IPS DF 19.7 (cell line): ENCODE measurements around the gene CAMKMT.
A peak's percentile ranks its signal among the peaks of the same experiment; 100 is the strongest.

ENCODE experiments used
- DNase-seq: peaks from one replicate; pipeline ENCODE4 v3.0.0-alpha.2; 2013; ENCODE audit warnings: low read depth, low spot score

Gene CAMKMT

DNA sequence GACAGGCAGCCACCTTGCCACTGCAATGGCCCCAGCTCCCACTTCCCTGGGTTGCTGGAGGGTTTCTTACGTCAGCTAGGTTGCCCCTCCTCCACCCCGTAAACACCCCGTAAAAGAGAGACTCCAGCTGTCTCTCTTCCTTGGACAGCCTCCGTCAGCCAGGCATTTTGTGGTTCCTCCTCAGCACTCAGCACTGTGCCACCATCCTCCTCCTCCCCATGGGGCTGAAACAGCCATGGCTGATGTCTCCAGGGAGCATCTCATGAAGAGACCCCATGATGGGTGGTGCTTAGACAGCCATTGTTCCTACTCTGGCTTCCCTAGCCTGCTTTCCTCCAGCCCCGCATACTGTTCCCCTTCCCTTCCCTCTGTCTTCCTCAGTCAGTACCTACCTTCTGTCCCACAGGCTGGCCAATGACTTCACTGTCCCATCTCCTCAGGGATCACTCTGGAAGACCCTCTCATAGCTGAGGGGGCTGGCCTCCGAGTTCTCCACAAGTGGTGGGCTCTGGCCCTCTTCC is 436.5 kb downstream of the CAMKMT start:
- DNase-seq = no peak

DNA sequence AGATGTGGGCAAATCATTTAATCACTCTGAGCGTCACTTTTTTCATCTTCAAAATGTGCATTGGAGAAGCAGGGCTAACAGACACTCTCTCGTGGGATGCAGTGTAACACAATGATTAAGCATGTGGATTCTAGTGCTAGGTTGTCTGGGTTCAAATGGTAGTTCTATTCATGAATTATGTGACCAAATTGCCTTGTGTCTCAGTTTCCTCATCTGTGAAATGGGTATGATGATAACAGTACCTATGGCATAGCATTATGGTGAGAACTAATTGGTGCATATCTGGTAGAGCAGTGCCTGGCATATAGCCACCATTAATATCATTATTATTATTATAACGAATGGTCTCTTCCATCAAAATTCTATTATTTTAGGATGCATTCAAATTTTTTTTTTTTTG is 437.4 kb downstream of the CAMKMT start:
- DNase-seq = no peak

- no peak for DNase-seq
Measured at GRCh38 chr2:44799754-44800153, 438.0 kb downstream of the CAMKMT start.

- DNase-seq = no peak
Measured at GRCh38 chr2:44801289-44801840, 439.6 kb downstream of the CAMKMT start.

DNA sequence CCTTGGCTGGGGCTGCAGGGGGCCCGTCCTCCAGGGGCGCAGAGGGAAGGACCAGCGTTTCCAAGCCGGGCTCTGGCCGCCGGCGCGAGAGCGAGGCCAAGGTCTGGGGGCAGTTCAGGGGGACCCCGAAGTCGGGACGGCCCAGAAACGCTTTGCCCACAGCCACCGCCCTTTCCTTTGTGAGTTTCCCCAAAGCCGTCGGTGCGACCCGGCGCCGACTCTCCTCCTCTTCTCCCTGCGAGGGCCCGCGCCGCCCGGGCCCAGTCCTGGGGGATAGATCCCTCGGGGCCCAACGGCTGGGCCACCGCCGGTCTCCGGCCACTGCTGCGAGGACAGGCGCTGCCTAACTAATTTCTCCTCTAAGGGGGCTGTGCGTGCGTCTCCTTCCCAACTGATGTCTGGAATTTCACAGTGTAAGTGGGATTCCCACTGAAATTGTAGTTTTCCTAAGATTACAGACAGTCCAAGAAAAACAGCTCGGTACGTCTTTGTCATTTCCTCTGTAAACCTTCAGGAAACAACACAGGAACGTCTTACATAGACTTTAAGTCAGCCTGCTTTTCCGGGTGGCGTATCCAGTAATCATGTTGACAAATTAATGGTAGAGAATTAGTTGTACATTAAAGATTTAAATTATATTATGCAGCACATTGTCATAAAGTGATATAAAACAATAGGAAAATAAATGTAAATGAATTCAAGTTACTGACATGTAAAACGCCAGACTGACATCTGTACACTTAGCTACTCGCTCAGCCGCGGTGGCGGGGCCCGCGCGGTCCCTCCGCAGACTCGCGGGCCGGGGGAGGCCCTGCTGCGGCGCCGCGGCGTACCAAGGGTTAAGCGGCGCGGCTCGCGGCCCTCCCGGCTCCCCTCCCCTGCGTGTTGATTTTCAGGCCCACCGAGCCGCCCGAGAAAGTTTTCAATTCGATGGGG is 440.4 kb downstream of the CAMKMT start:
- no peak for DNase-seq

DNA sequence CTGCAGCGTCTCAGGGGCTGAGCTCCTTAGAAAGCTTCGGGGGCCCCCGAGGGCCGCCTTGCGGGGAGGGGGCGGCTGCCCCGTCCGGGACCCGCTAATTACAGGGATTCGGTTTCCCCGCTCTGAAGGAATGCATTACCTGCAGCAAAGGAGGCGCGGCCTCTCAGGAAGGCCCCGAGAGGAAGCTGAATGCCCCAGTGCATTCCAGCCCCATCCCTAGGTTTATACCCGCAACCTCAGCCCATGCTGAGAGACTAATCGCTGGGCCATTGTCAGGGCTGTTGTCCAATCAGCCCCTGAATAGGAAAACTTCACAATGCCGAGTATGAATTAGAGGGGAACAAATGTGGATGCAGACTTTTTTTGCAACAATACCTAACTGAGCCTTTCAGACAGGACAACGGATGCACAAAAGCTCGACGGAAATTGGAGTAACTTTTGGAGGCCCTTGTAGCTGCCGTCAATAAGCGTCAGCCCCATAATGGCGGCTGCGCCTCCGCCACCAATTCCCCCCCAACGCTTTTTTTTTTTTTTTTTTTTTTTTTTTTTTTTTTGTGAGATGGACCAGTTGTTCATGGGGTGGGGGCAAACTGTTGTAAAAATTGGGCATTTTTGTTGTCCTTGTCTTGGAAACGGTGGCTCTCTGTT is 441.2 kb downstream of the CAMKMT start:
- peak; percentile 93 for DNase-seq

GRCh38 chr2:44804406-44805265 is 442.9 kb downstream of the CAMKMT start:
- no peak for DNase-seq

GRCh38 chr2:44805401-44806235 is 443.9 kb downstream of the CAMKMT start:
- no peak for DNase-seq

DNA sequence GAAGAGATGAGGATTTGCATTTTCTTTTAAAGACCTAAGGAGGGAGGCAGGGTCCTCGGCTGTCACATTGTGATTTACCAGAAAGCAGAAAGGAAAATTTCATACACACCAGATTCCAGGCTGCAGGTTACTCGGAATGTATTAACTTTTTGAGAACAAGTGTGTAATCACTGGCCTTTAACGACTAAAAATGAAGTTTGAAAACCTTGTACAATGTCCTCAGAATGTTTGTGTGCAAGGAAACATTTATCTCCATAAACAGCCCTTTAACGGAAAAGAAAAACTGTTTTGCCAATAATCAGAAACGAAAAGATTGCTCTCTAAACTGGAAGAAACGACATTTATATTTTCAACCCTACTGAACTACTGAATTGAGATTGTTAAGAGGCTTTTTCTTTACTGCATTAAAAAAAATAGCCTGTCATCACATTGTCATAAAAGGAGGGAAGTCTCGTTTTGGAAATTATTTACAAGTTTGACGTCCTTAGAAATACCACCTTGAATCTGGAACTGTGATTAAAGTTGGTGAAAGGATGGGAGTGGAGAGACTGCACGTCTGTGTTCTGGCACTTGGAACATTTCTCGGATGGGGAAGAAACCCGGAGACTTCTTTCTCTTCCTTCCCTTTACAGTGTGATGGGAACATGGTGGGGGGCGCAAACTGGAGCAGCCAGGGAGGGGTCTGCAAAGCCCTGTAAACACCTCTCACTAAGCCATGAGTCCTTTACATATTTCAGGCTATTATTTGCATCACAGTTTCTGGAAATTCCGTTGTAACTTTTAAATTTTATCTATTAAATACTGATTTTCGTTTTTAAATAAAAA is 445.7 kb downstream of the CAMKMT start:
- DNase-seq = no peak

- DNase-seq = no peak
Measured at GRCh38 chr2:44810892-44811530, 449.3 kb downstream of the CAMKMT start.

DNA sequence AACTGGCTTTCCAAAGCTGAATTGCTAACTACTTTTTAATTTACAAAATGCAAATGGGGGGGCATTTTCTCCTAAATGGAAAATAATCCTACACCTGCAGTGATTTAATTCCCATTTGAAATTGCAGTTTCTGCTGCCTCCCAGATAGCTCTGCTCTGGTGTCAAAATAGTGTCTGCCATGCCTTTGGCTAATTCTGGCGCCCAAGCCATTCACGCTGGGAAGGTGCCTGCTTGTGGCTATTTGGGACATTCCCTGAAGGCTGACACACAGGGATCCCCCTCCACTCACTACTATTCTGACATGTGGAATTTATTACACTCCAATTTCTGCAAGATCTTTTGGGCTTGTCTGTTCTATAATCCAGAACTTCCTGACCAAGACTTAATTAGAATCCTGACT is 451.4 kb downstream of the CAMKMT start:
- no peak for DNase-seq

GRCh38 chr2:44813658-44814057 is 451.9 kb downstream of the CAMKMT start:
- no peak for DNase-seq

DNA sequence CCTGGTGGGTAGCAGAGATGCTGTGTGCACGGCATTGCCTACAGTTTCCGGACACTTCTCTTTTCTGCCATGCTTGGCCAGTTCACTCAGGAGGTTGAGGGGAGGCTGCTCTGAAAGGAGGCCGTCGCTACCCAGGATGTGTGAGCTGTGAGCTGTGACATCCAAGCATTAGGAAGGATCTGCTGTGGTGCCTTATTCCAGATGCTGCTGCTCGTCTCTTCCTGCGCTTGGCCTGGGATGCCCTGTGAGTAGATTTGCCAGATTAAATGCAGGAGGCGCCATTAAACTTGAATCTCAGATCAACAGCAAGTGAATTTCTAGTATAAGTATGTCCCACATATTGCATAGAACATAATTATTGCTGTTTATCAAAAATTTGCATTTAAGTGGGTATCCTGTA is 455.5 kb downstream of the CAMKMT start:
- no peak for DNase-seq

DNA sequence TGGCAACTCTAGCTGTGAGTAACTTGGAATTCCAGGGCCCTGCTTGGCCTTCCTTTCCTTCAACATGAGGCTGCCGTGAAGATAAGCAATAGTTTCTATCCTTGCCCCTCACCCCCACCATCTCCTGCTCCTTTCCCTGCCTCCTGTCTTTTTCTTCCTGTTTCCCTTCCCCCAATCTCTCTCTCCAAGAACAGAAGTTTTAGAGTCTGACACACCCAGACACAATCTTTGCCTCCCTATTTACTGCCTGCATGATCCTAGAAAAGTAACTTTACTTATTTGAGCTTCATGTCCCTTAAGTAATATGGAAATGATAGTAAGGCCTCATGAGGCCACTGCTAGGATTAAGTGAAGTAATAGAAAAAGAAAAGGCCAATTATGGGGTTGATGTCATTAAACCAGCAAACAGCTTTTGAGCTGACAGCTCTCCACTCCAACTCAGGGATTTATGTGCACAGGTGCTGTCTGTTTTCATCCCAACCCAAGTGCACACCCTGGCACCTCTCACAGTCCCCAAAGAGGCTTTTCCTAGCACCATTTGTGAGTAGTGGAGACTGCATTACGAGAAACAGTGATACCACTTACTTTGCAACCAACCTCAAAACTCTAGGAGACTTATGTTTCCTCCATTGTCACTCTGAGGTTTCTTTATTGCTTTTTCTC is 456.1 kb downstream of the CAMKMT start:
- no peak for DNase-seq

- no peak for DNase-seq
Measured at GRCh38 chr2:44819061-44819460, 457.3 kb downstream of the CAMKMT start.

GRCh38 chr2:44821500-44821899 is 459.8 kb downstream of the CAMKMT start:
- DNase-seq = no peak

DNA sequence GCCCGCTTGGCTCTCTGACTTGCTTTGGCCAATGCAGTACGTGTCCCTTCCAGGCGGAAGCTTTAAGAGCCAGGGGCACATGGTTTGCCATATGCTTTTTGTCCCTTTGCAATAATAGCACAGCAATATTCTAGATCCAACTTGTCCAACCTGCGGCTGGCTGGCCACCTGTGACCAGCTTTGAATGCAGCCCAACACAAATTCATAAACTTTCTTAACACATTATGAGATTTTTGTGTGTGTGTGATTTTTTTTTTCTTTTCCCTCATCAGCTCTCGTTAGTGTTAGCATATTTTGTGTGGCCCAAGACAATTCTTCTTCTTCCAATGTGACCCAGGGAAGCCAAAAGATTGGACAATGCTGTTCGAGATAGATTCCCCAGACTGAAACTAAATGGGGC is 460.4 kb downstream of the CAMKMT start:
- DNase-seq = no peak
